Right atrium auricular region (tissue), 2 donors: ENCODE measurements around the gene HSPG2. TPM values are rescaled to one million over a fixed set of nuclear protein-coding genes. Genes with fewer than 3 reads are reported as not detected.

Experiments used
- DNase-seq: peaks from one replicate; pipeline ENCODE4 v3.0.0-alpha.2; 2019; ENCODE audit warnings: low spot score
- H3K27ac ChIP-seq, 2 donors: fragments of 200-600 bp; sonication (generic); 1 replicate in 1 of 2; 2 replicates in 1 of 2; pipeline ENCODE4 v1.5.1; 2016 to 2019
- H3K27me3 ChIP-seq, 2 donors: fragments of 200-600 bp; sonication (generic); one replicate each; pipeline versions ENCODE4 v1.5.1 to v1.6.0; 2017 to 2019
- H3K36me3 ChIP-seq: fragments of 200-600 bp; sonication (generic); one replicate; pipeline ENCODE4 v1.5.1; 2016
- H3K4me1 ChIP-seq, 2 donors: fragments of 200-600 bp; sonication (generic); one replicate each; pipeline versions ENCODE4 v1.5.1 to v1.6.0; 2017 to 2019
- H3K4me3 ChIP-seq, 2 donors: fragments of 200-600 bp; sonication (generic); 1 replicate in 1 of 2; 2 replicates in 1 of 2; pipeline ENCODE4 v1.5.1; 2017 to 2019; ENCODE audit warnings: mild to moderate bottlenecking in 1 of 2, moderate library complexity in 1 of 2
- H3K9me3 ChIP-seq, 2 donors: fragments of 200-600 bp; sonication (generic); one replicate each; pipeline ENCODE4 v1.5.1; 2019
- total RNA-seq, 2 donors: library from RNA; depleted of rRNA; stranded (reverse); fragments of >200 nt; gene quantifications; one replicate each; pipeline ENCODE4 v1.1.0, GENCODE V29; 2016
- TF ChIP-seq, protein P1 (sequence below), 2 donors: fragments of 200-600 bp; sonication (generic); IDR thresholded peaks; one replicate each; pipeline ENCODE4 v1.5.1; 2019; ENCODE audit warnings: antibody characterized with exemption in 2 of 2

The HSPG2 gene
- total RNA-seq, 2 donors from 2014 or later: 424 to 557 TPM

DNA sequence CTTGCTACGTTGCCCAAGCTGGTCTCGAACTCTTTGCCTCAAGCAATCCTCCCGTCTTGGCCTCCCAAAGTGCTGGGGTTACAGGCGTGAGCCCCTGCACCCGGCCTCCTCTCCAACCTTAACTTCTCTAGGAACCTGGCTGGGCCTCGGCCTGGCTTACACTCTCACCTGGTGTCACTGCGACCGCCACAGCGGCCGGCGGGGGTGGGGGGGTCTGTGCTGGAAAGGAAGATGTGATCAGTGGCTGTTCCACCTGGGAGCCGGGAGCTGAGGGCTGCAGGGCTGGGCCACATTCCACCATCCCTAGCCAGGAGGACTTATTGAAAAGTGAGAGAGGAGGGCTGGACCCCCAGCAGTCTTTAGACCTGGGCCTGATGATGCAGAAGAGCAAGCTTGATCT is 48.6 kb downstream of the HSPG2 start:
- no peak for DNase-seq
- H3K27ac ChIP-seq: no peak overlapping the region
- H3K36me3 ChIP-seq: peaks cover 99% of the 10 kb centered on the region

GRCh38 chr1:21887796-21888195 is 49.3 kb downstream of the HSPG2 start:
- Histone ChIP-seq H3K27ac (no peak overlapping the region), H3K36me3 (peaks cover 94% of the 10 kb centered on the region), H3K4me1 (no peaks in the 10 kb centered on the region), H3K9me3 (no peaks in the 10 kb centered on the region), H3K27me3 (no peaks in the 10 kb centered on the region), H3K4me3 (no peak overlapping the region)
- DNase-seq: no peak
- TF ChIP-seq, protein P1, sequence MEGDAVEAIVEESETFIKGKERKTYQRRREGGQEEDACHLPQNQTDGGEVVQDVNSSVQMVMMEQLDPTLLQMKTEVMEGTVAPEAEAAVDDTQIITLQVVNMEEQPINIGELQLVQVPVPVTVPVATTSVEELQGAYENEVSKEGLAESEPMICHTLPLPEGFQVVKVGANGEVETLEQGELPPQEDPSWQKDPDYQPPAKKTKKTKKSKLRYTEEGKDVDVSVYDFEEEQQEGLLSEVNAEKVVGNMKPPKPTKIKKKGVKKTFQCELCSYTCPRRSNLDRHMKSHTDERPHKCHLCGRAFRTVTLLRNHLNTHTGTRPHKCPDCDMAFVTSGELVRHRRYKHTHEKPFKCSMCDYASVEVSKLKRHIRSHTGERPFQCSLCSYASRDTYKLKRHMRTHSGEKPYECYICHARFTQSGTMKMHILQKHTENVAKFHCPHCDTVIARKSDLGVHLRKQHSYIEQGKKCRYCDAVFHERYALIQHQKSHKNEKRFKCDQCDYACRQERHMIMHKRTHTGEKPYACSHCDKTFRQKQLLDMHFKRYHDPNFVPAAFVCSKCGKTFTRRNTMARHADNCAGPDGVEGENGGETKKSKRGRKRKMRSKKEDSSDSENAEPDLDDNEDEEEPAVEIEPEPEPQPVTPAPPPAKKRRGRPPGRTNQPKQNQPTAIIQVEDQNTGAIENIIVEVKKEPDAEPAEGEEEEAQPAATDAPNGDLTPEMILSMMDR (IDR thresholded peaks at IDR 0.05): no peak

More for the DNA sequence above, 48.6 kb downstream of the HSPG2 start:
- no peak overlapping the region for H3K4me3 ChIP-seq
- TF ChIP-seq, protein P1 (IDR thresholded peaks at IDR 0.05): no peak
- no peaks in the 10 kb centered on the region for H3K27me3 ChIP-seq
- H3K4me1 ChIP-seq: peaks cover 0 to 5% of the 10 kb centered on the region in 2 donors
- no peaks in the 10 kb centered on the region for H3K9me3 ChIP-seq

- TF ChIP-seq, protein P1 (IDR thresholded peaks at IDR 0.05): no peak
- Histone ChIP-seq H3K4me1 (no peaks in the 10 kb centered on the region), H3K9me3 (no peaks in the 10 kb centered on the region), H3K4me3 (no peak overlapping the region), H3K36me3 (peaks cover 90% of the 10 kb centered on the region), H3K27ac (no peak overlapping the region), H3K27me3 (no peaks in the 10 kb centered on the region)
- DNase-seq: no peak
Measured at GRCh38 chr1:21887216-21887736, 49.8 kb downstream of the HSPG2 start.

GRCh38 chr1:21886486-21887215 is 50.5 kb downstream of the HSPG2 start:
- H3K27ac ChIP-seq: no peak overlapping the region
- no peak overlapping the region for H3K4me3 ChIP-seq
- H3K27me3 ChIP-seq: no peaks in the 10 kb centered on the region
- DNase-seq: no peak
- H3K9me3 ChIP-seq: no peaks in the 10 kb centered on the region
- TF ChIP-seq, protein P1 (IDR thresholded peaks at IDR 0.05): no peak
- H3K36me3 ChIP-seq: peaks cover 84% of the 10 kb centered on the region
- no peaks in the 10 kb centered on the region for H3K4me1 ChIP-seq

DNA sequence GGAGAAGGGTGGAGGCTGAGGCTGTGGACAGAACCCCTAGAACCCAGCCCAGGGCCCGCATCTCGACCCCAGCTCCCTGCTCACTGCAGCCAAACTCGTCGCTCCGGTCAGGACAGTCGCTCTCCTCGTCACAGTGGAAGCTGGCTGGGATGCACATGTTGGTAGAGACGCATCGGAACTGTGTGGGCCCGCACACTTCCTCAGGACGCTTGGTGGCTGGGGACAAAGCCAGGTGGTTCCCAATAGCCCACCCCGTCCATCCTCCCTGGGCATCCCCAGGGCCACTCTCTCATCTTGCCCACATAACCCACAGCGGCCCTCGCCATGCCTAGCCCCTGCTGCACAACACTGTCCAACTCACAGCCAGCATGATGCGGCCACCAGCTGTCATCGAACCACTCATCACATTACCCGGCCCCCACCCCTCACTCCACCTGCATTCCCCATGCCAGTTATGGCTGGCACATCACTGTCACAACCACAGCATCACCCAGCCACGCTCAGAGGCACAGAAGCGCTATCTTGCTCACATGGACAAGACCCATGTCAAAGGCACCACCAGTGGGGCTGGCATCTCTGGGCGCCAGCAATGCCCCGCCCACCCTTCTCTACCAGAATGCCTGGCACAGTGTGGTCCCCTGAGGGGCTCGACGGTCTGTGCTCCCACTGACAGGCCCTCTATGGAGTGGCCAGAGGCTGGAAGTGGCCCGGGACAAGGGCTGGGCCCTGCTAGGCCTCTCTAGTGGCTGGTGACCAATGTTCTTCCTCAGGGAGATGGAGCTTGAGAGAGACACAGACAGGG is 51.7 kb downstream of the HSPG2 start:
- Histone ChIP-seq H3K4me1 (peaks cover 0 to 3% of the 10 kb centered on the region in 2 donors), H3K4me3 (no peak overlapping the region), H3K27ac (no peak overlapping the region), H3K9me3 (no peaks in the 10 kb centered on the region), H3K36me3 (peaks cover 84% of the 10 kb centered on the region), H3K27me3 (no peaks in the 10 kb centered on the region)
- TF ChIP-seq, protein P1 (IDR thresholded peaks at IDR 0.05): no peak
- DNase-seq: no peak
